K562 treated with DMSO at 1 percent for 48 hours (cell line): ENCODE results near the gene CHCT1. TPM values are rescaled to one million over a fixed set of nuclear protein-coding genes. Genes with fewer than 3 reads are reported as not detected.

Experiments used
- total RNA-seq: library from RNA; unstranded; fragments of 300-600 nt; gene quantifications from 2 replicates; pipeline ENCODE4 v1.2.3, GENCODE V29; 2022; ENCODE audit warnings: low replicate concordance; ENCODE audit errors: extremely low read depth

The CHCT1 gene
- not detected in 2 replicates for total RNA-seq

DNA sequence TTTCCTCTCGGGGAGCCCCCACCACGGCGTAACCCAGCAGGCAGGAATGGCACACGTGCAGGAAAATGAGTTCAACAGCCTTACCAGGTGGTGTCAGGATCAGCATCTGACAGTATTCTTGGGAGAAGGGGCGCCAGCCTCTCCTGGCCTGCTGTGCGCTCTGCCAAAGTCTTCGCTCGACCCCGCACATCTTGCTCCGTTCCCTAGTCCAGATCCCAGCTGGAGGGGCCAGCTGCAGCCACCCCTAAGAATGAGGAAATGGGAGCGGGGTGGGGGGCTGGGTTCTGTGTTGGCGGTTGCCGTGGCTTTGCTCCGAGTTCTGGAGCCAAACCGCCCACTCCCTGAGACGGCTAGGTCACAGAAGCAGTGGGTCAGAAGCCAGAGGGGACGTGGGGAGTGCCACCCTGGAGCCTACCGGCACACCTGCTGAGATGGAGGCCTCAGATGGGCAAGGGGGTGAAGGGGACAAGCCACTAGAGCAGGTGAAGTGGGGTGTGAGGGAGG is at the start of gene CHCT1:
Gene CHCT1 (plus strand): TSS at position 328 of the 504 bp plus-strand sequence. CDS start 104 bp downstream, at position 432.

DNA sequence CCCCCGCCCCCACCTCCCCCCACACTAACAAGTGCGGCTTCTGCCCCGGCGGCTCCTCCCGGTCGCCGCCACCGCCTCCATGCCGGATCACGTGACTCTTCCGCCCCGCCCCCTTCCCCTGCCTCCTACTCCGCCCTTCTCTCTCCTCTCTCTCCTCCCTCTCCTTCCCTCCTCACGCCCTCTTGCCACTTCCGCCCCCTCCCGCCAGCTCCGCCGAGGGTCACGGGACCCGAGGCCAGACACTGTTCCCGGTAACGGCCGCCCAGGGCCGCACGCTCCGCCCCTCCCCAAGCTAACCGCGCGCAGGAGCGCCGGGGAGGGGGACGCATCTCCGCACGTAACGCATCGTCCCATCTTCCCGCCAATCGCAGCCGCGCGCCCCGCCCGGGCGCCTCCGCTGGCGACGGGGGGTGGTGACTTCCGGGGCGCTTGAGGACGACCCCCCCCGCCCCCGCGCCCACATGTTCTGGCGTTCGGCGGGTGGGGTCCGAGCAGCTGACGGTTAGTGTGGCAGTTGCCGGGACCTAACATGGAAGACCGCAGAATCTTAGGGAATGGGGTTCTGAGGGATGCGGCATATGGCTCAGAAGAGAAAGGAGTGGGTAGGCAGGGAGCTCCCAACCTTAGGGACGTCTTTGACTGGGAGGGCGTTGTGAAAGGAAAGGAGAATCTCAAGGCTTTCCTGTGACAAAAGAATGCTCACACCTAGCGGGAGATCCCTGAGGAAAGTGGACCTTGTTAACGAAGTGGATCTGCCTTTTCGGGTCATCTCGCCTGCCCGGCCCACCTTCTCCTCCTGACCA is 30.0 kb upstream of the CHCT1 start, which contains the start of gene USP32:
Gene USP32 (minus strand): TSS at position 92 of the 803 bp plus-strand sequence. CDS start 194 bp downstream, outside the sequence.

Other genes with a start within 250 kb of the CHCT1 start
- not detected in 2 replicates for gene USP32, start 30.4 kb upstream of the CHCT1 start, total RNA-seq
- gene APPBP2, start 103.8 kb downstream of the CHCT1 start, total RNA-seq: not detected in 2 replicates
- gene PPM1D, start 177.7 kb downstream of the CHCT1 start, total RNA-seq: not detected in 2 replicates